ENCODE data around the gene ZNF462.

- TF ChIP-seq CTCF (IDR thresholded peaks at IDR 0.05), result no peak
- TF ChIP-seq POLR2A (IDR thresholded peaks at IDR 0.05), result no peak
- TF ChIP-seq POLR2AphosphoS5 (IDR thresholded peaks at IDR 0.05), result no peak
Observed at GRCh38 chr9:106834888-106835287, 28.1 kb upstream of the ZNF462 start.
